ENCODE measurements around the gene SOCS1.

- TF ChIP-seq CTCF (IDR thresholded peaks at IDR 0.05 in 4 of 5, conservative IDR thresholded peaks at IDR 0.05 in 1 of 5) (no peak), POLR2A (IDR thresholded peaks at IDR 0.05) (no peak)
Observed at GRCh38 chr16:11296706-11297491, 40.9 kb upstream of the SOCS1 start.
